ENCODE data around the gene GLCCI1.

DNA sequence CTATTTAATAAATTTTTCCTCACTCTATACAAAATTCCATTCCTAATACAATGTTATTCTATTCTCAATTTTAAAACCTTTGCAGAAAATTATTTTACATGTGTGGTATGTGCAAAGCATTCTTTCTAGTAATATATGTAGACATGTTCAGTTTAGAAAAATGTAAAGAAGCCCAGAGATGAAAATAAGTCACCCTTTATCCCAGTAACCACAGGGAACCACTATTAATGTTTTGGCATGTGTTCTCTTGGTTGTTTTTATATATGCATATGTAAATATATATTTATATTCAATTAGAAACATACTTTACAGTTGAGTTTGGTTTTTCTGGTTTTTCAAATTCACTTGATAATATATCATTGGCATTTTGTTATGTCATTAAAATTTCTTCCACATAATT is 14.8 kb upstream of the GLCCI1 start:
- TF ChIP-seq POLR2AphosphoS5 (IDR thresholded peaks at IDR 0.05; ENCODE audit: insufficient read depth, low read depth, low read length): no peak
- TF ChIP-seq, protein P1, sequence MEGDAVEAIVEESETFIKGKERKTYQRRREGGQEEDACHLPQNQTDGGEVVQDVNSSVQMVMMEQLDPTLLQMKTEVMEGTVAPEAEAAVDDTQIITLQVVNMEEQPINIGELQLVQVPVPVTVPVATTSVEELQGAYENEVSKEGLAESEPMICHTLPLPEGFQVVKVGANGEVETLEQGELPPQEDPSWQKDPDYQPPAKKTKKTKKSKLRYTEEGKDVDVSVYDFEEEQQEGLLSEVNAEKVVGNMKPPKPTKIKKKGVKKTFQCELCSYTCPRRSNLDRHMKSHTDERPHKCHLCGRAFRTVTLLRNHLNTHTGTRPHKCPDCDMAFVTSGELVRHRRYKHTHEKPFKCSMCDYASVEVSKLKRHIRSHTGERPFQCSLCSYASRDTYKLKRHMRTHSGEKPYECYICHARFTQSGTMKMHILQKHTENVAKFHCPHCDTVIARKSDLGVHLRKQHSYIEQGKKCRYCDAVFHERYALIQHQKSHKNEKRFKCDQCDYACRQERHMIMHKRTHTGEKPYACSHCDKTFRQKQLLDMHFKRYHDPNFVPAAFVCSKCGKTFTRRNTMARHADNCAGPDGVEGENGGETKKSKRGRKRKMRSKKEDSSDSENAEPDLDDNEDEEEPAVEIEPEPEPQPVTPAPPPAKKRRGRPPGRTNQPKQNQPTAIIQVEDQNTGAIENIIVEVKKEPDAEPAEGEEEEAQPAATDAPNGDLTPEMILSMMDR (IDR thresholded peaks at IDR 0.05; ENCODE audit: extremely low read depth in 1 of 2, insufficient read depth in 1 of 2, low read depth in 1 of 2, low read length in 2 of 2): no peak
- no peak for TF ChIP-seq EZH2 (IDR thresholded peaks at IDR 0.05; ENCODE audit: borderline replicate concordance, low read depth, low read length, severe bottlenecking)
- no peak for TF ChIP-seq POLR2A (IDR thresholded peaks at IDR 0.05; ENCODE audit: low read depth, low read length)
- TF ChIP-seq, protein P2, sequence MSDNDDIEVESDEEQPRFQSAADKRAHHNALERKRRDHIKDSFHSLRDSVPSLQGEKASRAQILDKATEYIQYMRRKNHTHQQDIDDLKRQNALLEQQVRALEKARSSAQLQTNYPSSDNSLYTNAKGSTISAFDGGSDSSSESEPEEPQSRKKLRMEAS (IDR thresholded peaks at IDR 0.05; ENCODE audit: insufficient read depth, insufficient read length): no peak
- TF ChIP-seq MYC (IDR thresholded peaks at IDR 0.05; ENCODE audit: low read depth, low read length): no peak
